Nephron progenitor cell (in vitro differentiated cells): Measurements from ENCODE around the gene RAB36.

Experiments
- DNase-seq: peaks from one replicate; pipeline ENCODE4 v3.0.0; 2021
- H3K27ac Mint-ChIP-seq: 2 replicates; pipeline ENCODE4 v1.8.0; 2021; ENCODE audit warnings: mild to moderate bottlenecking, moderate library complexity, mixed read lengths
- H3K27me3 Mint-ChIP-seq: 2 replicates; pipeline ENCODE4 v1.8.0; 2021; ENCODE audit warnings: mild to moderate bottlenecking, low read depth, mixed read lengths; ENCODE audit not compliant: poor library complexity
- H3K36me3 Mint-ChIP-seq: 2 replicates; pipeline ENCODE4 v1.8.0; 2021; ENCODE audit warnings: low read depth, mixed read lengths
- H3K4me1 Mint-ChIP-seq: 2 replicates; pipeline ENCODE4 v1.8.0; 2021; ENCODE audit warnings: mixed read lengths
- H3K4me3 Mint-ChIP-seq: 2 replicates; pipeline ENCODE4 v1.8.0; 2021; ENCODE audit warnings: mild to moderate bottlenecking, moderate library complexity, mixed read lengths
- H3K9me3 Mint-ChIP-seq: 2 replicates; pipeline ENCODE4 v1.8.0; 2021; ENCODE audit warnings: mild to moderate bottlenecking, moderate library complexity, mixed read lengths
- TF ChIP-seq, protein P1 (sequence below): fragments of 200-600 bp; sonication (generic); IDR thresholded peaks from 2 replicates; pipeline ENCODE4 v1.5.0; 2021; ENCODE audit warnings: antibody characterized with exemption

Gene RAB36

DNA sequence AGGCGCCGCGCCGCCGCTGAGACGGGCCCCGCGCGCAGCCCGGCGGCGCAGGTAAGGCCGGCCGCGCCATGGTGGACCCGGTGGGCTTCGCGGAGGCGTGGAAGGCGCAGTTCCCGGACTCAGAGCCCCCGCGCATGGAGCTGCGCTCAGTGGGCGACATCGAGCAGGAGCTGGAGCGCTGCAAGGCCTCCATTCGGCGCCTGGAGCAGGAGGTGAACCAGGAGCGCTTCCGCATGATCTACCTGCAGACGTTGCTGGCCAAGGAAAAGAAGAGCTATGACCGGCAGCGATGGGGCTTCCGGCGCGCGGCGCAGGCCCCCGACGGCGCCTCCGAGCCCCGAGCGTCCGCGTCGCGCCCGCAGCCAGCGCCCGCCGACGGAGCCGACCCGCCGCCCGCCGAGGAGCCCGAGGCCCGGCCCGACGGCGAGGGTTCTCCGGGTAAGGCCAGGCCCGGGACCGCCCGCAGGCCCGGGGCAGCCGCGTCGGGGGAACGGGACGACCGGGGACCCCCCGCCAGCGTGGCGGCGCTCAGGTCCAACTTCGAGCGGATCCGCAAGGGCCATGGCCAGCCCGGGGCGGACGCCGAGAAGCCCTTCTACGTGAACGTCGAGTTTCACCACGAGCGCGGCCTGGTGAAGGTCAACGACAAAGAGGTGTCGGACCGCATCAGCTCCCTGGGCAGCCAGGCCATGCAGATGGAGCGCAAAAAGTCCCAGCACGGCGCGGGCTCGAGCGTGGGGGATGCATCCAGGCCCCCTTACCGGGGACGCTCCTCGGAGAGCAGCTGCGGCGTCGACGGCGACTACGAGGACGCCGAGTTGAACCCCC lies 35.8 kb downstream of the RAB36 start:
- Mint-ChIP-seq H3K9me3 (peaks cover 13% of the 10 kb centered on the region), H3K4me1 (peaks cover 56% of the 10 kb centered on the region), H3K4me3 (peak overlapping the region; percentile 87), H3K36me3 (peaks cover 22% of the 10 kb centered on the region), H3K27me3 (peaks cover 17% of the 10 kb centered on the region), H3K27ac (no peak overlapping the region)
- peak; percentile 41 for DNase-seq
- TF ChIP-seq, protein P1, sequence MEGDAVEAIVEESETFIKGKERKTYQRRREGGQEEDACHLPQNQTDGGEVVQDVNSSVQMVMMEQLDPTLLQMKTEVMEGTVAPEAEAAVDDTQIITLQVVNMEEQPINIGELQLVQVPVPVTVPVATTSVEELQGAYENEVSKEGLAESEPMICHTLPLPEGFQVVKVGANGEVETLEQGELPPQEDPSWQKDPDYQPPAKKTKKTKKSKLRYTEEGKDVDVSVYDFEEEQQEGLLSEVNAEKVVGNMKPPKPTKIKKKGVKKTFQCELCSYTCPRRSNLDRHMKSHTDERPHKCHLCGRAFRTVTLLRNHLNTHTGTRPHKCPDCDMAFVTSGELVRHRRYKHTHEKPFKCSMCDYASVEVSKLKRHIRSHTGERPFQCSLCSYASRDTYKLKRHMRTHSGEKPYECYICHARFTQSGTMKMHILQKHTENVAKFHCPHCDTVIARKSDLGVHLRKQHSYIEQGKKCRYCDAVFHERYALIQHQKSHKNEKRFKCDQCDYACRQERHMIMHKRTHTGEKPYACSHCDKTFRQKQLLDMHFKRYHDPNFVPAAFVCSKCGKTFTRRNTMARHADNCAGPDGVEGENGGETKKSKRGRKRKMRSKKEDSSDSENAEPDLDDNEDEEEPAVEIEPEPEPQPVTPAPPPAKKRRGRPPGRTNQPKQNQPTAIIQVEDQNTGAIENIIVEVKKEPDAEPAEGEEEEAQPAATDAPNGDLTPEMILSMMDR = no peak

DNA sequence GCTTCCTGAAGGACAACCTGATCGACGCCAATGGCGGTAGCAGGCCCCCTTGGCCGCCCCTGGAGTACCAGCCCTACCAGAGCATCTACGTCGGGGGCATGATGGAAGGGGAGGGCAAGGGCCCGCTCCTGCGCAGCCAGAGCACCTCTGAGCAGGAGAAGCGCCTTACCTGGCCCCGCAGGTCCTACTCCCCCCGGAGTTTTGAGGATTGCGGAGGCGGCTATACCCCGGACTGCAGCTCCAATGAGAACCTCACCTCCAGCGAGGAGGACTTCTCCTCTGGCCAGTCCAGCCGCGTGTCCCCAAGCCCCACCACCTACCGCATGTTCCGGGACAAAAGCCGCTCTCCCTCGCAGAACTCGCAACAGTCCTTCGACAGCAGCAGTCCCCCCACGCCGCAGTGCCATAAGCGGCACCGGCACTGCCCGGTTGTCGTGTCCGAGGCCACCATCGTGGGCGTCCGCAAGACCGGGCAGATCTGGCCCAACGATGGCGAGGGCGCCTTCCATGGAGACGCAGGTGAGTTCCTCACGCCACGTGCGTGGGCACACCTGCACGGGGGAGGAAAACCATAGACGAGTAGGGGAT lies 36.5 kb downstream of the RAB36 start:
- peaks cover 6% of the 10 kb centered on the region for H3K9me3 Mint-ChIP-seq
- peak overlapping the region; percentile 87 for H3K4me3 Mint-ChIP-seq
- TF ChIP-seq, protein P1 = no peak
- H3K36me3 Mint-ChIP-seq = peaks cover 22% of the 10 kb centered on the region
- DNase-seq = no peak
- peaks cover 17% of the 10 kb centered on the region for H3K27me3 Mint-ChIP-seq
- H3K4me1 Mint-ChIP-seq = peaks cover 61% of the 10 kb centered on the region
- no peak overlapping the region for H3K27ac Mint-ChIP-seq

DNA sequence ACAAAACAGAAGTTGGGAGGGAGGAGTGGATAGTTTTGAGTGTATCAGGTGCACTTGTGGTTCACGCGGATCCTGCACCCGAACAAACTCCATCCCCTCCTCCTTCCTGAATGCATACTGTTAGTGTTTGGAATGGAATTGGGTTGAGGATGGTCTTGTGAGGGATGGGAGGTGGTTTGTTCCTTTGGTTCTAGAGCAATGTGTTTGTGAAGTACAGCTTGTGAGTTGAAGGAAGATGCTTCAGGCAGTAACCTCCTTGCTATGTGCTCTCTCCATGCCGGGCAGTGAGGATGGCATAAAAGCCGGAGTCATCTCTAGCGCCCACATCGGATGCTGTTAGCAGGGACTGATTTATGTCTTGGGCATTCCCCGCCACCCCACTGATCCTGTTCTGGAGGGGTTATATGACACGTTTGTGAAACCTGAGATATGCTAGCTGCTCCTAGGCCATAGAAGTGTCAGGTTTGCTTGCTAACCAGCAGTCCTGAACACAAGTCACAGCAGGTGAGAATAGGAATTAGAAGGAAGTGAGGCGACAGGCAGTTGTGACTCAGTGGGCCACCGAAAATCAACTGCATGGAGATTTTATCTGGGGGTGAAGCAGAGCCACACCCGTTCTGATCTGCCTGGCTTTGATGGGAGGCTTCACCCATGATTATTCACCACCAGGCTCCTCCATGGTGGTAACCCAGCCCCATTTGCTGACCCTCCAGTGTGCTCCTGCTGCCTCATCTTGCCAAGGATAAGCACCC lies 37.2 kb downstream of the RAB36 start:
- Mint-ChIP-seq H3K27ac (peak overlapping the region; percentile 4), H3K27me3 (peaks cover 14% of the 10 kb centered on the region), H3K4me3 (peak overlapping the region; percentile 87), H3K4me1 (peaks cover 67% of the 10 kb centered on the region), H3K36me3 (peaks cover 24% of the 10 kb centered on the region), H3K9me3 (no peaks in the 10 kb centered on the region)
- DNase-seq = peak; percentile 57
- TF ChIP-seq, protein P1 = no peak

DNA sequence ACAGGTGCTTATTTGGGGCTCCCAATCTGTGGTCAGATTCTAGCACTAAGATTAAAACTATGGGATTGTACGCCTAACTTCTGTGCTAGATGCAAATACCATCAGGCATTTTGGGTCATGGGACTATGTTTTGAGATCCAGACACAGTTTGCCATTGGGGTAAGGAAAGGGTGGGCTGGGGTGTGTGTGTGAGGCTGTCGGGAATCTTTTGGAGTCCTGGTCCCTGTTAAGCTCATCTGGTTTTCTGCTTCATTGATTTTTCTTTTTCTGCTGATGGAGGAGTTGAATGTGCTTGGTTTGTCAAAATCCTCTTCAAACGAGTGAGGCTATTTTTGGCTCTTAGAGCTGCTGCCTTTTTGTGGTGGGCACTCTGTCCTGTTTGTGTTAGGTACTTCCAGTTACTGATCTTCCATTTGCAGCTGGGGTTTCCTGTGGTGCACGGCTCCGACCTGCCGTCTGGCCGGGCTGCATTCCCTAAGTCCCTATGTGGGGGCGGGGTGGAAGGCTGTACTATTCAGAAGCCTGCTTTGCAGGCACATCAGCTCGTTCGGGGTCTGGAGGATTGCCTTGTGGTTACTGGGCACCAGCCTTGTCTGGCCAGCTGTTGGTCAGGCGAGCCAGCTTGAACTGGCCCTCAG lies 37.9 kb downstream of the RAB36 start:
- H3K4me1 Mint-ChIP-seq = peaks cover 74% of the 10 kb centered on the region
- H3K4me3 Mint-ChIP-seq = peak overlapping the region; percentile 87
- TF ChIP-seq, protein P1 = no peak
- no peak overlapping the region for H3K27ac Mint-ChIP-seq
- DNase-seq = peak; percentile 71
- H3K9me3 Mint-ChIP-seq = no peaks in the 10 kb centered on the region
- H3K27me3 Mint-ChIP-seq = peaks cover 16% of the 10 kb centered on the region
- peaks cover 30% of the 10 kb centered on the region for H3K36me3 Mint-ChIP-seq

DNA sequence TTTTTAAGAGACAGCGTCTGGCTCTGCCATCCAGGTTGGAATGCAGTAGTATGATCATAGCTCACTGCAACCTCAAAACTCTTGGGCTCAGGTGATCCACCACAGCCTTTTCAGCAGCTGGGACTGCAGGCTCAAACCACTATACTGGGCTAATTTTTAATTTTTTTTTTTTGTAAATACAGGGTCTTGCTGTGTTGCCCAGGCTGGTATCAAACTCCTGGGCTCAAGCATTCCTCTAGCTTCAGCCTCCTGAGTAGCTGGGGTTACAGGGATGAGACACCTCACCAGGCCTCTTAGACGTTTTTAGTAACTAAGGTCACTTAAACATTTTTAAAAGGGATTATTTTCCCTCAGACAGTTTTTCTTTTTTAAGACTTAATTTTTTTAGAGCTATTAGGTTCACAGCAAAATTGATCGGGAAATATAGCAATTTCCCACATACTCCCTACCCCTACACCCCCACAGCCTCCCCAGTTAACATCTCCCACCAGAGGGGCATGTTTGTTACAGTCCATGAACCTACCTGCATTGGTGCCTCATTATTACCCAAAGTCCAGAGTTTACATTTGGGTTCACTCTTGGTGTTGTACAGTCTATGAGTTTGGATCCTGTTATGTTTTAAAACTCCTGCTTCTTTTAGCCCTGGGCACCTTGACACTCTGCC lies 39.0 kb downstream of the RAB36 start:
- TF ChIP-seq, protein P1 = no peak
- DNase-seq = no peak
- H3K9me3 Mint-ChIP-seq = no peaks in the 10 kb centered on the region
- H3K27me3 Mint-ChIP-seq = peaks cover 16% of the 10 kb centered on the region
- peak overlapping the region; percentile 87 for H3K4me3 Mint-ChIP-seq
- H3K36me3 Mint-ChIP-seq = peaks cover 35% of the 10 kb centered on the region
- no peak overlapping the region for H3K27ac Mint-ChIP-seq
- peaks cover 73% of the 10 kb centered on the region for H3K4me1 Mint-ChIP-seq
